Stimulated activated CD8-positive, alpha-beta memory T cell treated with anti-CD3 and anti-CD28 coated beads, Interleukin-4, amount 100 ng/mL, for 24 hours (primary cell): ENCODE data around the gene ZNF862.
"Not testable (repeated sequence)": the region's sequence is repeated elsewhere in the genome, so short reads cannot be mapped to it uniquely, and the experiment has no call there.

ENCODE experiments used
- DNase-seq: peaks from one replicate; pipeline ENCODE4 v3.0.0-alpha.2; 2020; ENCODE audit warnings: low read depth

ZNF862 gene

GRCh38 chr7:149880638-149881311, 42.6 kb downstream of the ZNF862 start:
- DNase-seq = no peak

DNA sequence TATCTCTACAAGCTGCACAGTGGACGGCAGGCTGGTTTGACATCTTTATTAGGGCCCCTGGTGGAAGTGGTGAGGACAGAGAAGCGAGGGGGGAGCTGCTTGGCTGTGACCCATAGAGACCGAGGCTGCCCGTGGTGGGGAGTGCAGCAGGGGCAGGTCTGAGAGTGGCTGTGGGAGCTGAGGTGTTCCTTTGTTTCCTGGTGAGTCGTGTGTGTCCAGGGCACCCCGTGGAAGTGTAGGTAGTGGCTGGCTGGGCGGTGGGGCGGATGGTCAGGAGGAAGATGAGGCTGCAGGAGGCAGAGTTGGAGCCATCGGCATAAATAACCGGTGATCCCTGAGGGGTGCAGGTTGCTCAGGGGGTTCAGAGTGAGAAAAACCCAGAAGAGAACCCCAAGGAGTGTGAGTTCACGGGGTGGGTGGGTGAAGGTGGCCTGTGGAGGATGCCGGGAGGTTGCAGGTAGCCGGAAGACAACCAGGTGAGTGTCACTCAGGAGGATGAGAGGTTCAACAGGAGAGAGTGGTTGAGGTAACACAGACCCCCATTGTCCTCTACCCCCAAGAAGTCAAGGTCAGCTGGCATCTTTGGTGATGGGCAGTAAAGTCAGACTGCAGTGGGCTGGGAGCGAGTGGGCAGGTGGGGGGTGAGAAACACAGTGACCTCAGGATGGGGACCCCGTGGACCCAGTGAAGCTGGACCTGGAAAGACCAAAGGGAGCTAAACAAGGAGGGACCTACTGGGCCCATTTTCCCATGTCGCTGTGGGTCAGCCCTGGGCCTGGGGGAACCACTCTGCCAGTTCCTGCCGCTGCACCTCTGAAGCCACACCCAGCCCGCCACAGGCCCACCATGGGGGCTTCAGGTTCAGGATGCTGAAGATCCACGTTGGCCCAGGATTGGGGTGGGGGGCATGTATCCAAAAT, 43.4 kb downstream of the ZNF862 start:
- no peak for DNase-seq

DNA sequence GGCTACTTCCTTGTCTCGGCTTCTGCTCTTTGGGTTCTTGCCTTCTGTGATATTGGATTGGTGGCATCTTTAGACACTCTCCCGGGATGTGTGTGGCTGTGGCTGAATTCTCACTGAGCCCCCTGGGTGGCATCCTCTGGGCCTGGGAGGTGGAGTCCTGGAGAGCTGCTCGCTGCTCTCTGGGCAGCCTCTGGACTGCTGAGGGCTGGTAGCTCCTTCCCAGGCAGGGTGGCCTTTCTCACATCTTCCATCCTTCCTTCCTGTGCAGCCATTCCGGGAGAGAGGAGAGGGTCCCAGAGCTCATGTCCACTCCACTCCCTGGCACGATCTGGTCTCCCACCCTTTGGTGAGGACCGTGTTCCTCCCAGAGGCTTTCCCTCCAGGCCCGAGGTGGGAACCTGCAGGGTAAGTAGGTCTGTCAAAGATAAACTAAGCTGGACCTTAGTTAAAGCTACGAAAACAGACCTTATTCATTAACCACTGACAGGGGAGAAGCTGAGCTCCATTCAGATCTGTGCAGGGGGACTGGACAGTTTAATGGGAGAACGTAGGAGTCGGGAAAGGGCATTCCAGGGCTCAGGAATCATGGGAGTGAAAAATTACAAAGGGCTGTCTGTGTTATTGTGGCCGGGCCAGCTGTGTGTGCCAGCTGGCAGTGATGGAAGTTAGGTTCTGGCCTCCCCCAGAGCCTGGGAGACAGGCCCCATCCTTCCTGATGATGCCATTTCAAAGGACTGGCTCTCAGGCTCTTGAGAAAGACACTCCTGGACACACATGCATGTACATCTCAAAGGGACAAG, 44.3 kb downstream of the ZNF862 start:
- no peak for DNase-seq

DNA sequence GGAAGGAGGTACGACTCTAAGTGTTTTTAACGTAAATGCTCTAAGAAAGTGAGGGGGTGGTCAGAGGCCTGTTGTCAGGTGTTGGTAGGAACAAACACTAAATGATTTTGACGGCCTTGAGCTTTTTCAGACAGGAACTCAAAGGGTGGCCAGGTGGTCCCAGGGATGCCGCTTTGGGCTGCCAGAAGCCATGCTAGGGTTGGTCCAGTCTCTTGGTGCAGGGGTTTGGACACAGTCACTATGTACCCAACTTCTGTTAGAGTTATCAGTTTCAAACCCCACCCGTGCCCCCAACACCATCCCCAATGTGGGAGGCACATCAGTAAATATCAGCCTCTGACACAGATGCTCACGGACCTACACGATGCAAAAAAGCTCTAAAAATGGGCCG, 44.9 kb downstream of the ZNF862 start:
- no peak for DNase-seq

GRCh38 chr7:149883452-149883861, 45.3 kb downstream of the ZNF862 start:
- no peak for DNase-seq

GRCh38 chr7:149884016-149884415, 45.8 kb downstream of the ZNF862 start:
- DNase-seq = no peak

GRCh38 chr7:149884541-149884940, 46.4 kb downstream of the ZNF862 start:
- no peak for DNase-seq

GRCh38 chr7:149885191-149886017, 47.2 kb downstream of the ZNF862 start:
- no peak for DNase-seq

DNA sequence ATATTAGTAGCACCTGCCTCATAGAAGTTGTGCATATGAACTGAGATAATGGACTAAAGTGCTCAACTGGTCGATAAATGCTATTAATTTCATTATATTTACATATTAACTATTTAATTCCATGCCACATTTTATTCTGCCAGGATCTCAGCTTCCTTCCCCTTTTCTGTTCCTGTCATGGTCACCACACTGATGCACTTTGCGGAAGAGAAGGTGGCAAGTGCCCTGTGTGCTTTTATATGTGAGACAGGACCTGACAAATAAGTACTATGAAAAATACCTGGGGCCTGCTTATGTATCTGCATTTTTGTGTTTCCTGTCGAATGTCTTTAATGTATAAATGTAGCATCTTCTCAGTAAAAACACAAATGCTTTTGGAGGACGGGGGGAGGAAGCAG, 47.8 kb downstream of the ZNF862 start:
- no peak for DNase-seq

- DNase-seq = no peak
These were observed 49.1 kb downstream of the ZNF862 start for GRCh38 chr7:149887311-149887710.

GRCh38 chr7:149890715-149891114, 52.5 kb downstream of the ZNF862 start:
- DNase-seq = not testable (repeated sequence)

- not testable (repeated sequence) for DNase-seq
These were observed 56.8 kb downstream of the ZNF862 start for GRCh38 chr7:149894957-149895356.

GRCh38 chr7:149907776-149908376, 69.7 kb downstream of the ZNF862 start:
- not testable (repeated sequence) for DNase-seq

DNA sequence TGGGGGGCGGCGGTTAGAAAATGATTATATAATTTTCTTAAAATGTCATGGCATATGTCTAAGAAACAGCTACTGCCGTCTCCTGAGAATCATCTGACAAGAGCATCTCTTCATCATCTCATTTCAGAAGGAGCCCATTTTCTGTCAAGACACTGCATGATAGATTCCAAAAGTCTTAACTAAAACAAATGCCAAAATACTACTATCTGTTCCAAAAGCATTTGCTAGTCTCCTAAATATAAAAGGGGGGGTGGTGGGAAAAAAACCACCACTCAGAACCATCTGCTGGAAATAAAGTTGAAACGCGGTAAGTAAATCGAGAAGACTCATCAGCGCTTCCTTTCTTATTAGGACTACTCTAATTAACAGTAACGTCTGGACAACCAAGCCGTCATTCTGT, 72.0 kb downstream of the ZNF862 start:
- not testable (repeated sequence) for DNase-seq

- not testable (repeated sequence) for DNase-seq
These were observed 74.0 kb downstream of the ZNF862 start for GRCh38 chr7:149912126-149912525.
